GM21515 (cell line): ENCODE results near the gene PISD.
"Not testable (repeated sequence)": the region's sequence is repeated elsewhere in the genome, so short reads cannot be mapped to it uniquely, and the experiment has no call there.

ENCODE experiments used
- ATAC-seq: cut with Tn5 transposase; IDR thresholded peaks from one replicate; pipeline ENCODE4 v1.9.1; 2021; ENCODE audit not compliant: unreplicated experiment

PISD gene

DNA sequence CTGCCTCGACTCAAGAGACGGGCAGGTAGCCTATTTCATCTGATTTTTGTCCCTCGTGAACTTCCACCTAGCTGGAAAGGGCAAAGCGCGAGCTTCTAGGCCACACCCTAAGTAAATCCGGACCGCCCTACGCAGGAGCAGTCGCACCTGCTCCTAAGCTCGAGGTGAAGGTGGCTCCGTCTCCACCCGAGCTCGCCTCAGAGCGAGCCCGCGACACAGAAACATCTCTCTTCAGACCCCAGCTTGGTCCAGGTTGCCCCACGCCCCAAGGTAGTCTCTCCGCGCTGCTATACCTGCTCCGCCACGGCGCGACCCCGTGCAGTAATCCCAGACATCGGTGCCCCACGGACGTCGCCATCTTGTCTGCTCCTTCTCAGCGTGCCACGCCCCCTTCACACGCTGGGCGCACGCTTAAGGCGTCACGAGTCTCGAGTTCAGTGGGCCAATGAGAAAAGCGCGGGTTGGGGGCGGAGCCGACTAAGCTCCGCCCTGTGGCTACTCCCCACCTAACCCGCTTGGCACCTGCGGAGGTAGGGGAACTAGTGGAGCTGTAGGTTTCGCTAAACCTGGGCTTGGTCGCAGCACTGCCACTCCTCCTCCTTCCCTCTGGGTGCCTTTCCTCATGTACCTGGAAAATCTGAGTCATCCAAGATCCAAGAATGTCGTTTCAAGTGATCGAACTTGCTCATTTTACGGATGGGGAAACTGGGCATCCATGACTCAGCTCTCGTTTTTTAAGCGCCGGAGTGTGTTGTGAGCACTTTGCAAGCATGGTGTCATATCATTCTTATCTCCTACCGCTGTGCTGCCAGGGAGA lies at the start of gene PISD:
PISD (minus strand) TSS at position 365 of the 817 bp plus-strand sequence; CDS start at position 358, 7 bp downstream.
- peak; percentile 83 for ATAC-seq

DNA sequence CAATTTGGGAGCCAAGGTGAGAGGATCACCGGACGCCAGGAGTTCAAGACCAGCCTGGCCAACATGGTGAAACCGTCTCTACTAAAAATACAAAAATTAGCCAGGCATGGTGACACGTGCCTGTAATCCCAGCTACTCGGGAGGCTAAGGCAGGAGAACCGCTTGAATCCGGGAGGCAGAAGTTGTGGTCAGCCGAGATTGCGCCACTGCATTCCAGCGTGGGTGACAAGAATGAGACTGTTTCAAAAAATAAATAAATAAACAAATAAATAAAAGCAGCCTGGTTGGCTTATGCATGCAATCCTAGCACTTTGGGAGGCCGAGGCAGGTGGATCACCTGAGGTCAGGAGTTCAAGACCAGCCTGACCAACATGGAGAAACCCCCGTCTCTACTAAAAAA lies 49.2 kb upstream of the PISD start:
- ATAC-seq = not testable (repeated sequence)

GRCh38 chr22:31707519-31707918 lies 45.5 kb upstream of the PISD start:
- no peak for ATAC-seq

- ATAC-seq = no peak
Observed at GRCh38 chr22:31695423-31695822, 33.4 kb upstream of the PISD start.

DNA sequence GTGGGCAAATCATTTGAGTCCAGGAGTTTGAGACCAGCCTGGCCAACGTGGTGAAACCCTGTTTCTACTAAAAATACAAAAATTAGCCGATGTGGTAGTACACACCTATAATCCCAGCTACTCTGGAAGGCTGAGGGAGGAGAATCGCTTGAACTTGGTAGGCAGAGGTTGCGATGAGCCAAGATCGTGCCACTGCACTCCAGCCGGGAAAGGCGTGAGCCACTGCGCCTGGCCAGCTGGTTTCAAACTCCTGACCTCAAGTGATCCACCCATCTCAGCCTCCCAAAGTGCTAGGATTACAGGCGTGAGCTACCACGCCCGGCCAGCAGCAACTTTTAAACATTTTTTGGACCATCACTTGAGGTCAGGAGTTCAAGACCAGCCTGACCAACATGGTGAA lies 32.0 kb upstream of the PISD start:
- not testable (repeated sequence) for ATAC-seq

GRCh38 chr22:31692186-31692886 lies 30.3 kb upstream of the PISD start:
- ATAC-seq = no peak

- no peak for ATAC-seq
Observed at GRCh38 chr22:31691408-31691807, 29.4 kb upstream of the PISD start.

GRCh38 chr22:31683181-31684105 lies 21.4 kb upstream of the PISD start:
- ATAC-seq = no peak

GRCh38 chr22:31682751-31683150 lies 20.7 kb upstream of the PISD start:
- ATAC-seq = no peak

DNA sequence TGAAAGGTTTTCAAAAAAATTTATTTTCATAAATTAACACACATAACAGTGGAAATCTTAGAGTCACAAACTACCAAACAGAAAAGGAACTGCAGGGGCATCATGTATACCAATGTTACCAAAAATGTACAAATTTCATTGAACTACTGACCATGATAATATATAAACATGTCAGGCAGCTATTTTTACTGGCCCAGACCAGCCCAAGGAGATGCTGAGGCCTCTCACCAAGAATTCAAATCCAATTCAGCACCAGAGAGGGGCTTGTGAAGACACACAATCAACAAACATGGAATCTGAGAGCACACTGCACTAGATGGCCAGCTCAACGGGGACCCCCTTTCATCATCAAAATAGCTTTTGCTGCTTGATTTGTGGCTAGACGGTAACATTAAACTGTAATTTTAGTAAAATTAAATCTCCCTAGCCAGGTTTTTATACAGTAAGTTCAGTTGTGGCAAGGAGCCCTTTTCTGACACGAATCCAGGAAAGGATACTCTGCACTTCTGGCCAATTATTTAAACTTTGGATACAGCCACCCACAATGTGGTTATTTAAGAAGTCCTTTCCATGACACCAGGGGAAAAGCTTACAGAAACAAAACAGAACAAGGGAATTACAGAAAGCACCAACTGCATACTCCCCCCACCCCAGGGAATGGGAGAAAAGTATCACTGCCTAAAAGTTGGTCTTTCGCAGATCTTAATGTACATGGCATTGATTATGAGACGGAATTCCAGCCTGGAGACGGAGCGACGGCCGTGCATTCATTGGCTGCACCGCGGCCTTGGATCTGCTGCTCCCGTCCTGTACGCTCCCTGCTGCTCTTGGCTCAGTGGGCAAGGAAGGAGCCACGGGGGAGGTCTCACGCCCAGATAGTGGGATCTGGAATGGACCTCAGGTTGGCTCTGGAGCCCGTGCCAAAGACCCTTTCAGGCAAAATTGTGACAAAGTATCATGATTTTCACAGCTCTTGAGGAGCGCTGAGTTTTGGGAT lies 19.6 kb upstream of the PISD start:
- no peak for ATAC-seq

DNA sequence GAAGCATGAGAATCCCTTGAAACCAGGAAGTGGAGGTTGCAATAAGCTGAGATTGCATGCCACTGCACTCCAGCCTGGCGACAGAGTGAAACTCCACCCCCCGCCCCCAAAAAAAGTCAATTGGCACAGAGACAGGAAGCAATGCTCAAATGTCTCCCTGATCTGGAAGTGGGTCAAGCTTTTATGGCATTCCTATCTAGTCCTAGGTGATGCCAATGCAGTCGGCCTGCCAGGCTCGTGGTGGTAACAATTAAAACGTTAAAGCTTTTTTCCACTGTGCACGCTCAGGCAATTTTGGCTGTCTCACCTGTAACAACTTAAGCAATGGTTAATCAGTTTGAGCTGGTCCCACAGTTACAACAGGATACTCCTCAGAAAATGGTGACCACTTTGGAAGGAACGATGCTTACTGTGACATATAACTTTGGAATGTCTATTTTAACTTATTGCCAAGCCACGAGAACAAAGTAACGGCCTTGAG lies 18.9 kb upstream of the PISD start:
- ATAC-seq = no peak

- no peak for ATAC-seq
Observed at GRCh38 chr22:31678748-31679147, 16.7 kb upstream of the PISD start.

DNA sequence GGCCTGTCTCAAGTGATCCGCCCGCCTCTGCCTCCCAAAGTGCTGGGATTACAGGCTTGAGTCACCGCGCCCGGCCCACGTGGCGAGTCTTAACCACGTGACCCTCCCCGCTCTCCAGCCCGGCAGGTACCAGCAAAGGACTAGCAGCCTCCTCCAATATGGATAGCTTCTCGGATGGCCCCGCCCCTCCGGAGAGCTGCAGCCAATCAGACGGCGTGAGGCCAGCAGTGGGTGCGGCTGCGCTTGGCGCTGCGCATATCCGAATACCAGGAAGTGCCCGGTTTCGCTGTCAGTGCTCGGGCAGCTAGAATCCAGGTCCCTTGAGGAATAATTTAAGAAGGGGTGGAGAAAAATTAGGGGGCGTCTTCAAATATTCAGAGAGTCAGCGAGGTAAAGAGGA lies 14.7 kb upstream of the PISD start:
- ATAC-seq = peak; percentile 96

GRCh38 chr22:31674219-31674618 lies 12.2 kb upstream of the PISD start:
- ATAC-seq = not testable (repeated sequence)

DNA sequence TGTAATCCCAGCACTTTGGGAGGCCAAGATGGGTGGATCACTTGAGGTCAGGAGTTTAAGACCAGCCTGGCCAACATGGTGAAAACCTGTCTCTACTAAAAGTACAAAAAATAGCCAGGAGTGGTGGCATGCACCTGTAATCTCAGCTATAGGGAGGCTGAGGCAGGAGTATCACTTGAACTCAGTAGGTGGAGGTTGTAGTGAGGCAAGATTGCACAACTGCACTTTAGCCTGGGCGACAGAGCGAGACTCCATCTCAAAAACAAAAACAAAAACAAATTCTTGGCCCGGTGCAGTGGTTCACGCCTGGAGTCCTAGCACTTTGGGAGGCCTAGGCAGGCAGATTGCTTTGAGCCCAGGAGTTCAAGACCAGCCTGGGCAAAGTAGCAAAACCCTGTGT lies 6.8 kb upstream of the PISD start:
- not testable (repeated sequence) for ATAC-seq

DNA sequence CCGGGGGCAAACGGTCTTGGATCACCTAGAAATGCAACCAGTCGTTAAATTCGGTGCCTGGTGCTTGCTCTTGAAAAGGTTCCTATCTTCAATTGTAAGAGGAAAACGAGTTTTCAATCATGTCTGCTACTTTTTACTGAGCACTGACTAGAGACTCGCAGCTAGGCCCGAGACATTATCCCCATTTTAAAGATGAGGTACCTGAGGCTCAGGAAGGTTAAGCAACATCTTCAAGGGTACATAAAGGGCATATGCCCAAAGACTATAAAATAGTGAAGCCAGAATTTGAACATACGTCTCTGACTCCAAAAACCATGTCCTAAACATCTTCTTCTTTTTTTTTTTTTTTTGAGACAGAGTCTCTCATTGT lies 638 bp upstream of the PISD start:
- ATAC-seq = no peak

DNA sequence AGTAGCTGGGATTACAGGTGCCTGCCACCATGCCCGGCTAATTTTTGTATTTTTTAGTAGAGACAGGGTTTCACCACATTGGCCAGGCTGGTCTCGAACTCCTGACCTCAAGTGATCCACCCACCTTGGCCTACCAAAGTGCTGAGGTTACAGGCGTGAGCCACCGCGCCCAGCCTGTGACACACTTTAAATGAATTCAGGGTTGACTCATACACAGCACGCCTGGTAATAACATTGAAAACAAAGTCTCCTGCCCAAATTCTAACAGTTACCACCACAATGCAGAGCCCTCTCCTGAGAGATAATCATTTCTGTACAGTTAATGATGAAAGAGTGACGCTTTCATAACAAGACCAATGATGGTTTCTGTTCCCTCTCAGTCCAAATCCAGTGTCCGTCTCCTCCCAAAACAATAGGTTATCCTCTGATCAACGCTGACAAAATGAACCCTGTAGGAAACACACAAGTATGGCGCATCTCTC lies 1.1 kb downstream of the PISD start:
- not testable (repeated sequence) for ATAC-seq

DNA sequence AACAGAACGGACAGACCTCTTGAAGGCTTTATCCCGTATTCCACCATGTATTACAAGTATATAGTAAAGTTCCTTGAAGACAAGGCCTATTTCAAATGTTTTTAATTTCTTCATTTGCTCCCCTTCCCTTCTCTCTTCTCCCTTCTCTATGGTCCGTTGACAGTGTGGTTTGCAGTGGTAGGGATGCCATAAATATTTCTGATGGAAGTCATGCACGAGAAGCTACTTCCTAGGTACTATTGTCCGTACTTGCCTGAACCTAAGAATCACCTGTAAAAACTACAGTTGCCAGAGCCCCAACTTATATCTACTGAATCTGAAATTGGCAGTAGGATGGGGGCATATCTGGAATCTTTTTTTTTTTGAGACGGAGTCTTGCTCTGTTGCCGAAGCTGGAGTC lies 2.8 kb downstream of the PISD start:
- ATAC-seq = no peak

DNA sequence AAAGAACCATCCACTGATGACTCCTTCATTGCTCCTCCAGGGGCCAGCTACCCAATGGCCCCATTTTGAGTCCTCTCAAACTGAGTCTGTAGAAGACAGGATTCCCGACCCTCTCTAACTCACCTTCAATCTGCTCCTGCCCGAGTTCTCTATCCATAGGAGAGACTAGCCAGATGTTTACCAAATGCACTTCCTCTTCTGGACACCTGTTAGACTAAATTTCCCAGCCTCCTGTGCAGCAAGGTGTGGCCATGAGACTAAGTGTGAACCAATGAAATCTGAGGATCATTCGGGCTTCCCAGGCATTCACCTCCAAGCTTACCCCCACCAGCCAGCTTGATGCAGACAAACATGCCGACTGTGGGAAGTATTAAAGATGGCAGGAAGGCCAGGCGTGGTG lies 7.6 kb downstream of the PISD start:
- no peak for ATAC-seq

DNA sequence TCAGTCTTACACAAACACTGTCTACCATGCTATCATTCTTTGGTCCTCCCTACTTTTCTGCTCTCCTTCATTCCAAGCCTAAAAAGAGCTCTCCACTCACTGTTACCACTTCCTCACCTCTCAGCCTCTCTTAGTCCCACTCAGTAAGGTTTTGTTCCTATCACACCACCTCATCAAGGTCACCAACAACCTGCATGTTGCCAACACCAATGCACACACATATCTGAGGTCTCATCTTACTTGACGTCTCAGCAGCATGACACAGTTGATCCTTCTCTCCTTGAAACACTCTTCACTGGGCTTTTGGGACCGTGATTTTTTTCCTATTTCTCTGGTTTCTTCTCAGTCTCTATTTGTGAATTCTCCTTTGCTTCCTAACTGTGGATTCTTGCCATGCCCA lies 8.1 kb downstream of the PISD start:
- no peak for ATAC-seq
